ENCODE results near the gene TACC3.

DNA sequence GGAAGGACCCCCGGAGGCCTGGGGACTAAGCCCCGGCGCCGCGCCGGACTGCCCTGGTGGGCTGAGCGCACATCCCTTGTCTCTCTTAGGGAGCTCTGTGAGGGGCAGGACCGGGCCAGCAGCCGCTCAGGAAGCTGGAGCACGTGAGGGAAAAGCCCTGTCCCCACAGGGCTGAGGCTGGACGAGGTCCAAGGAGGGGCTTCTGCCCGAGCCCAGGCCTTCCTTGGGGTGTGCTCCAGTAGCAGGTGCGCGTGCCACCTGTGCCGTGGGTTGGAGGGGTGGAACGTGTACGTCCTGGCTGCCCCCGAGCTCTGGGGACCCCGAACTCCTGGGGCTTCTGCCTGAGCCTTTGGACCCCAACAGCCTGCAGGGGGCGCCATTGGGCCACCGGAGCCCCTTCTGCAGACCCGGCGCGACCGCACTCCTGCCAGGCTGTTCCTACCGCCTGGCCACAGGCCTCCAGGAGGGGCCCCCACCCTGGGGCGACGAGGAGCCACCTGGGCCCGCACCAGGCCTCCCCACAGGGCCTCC lies 27.2 kb downstream of the TACC3 start:
- TF ChIP-seq, protein P1, sequence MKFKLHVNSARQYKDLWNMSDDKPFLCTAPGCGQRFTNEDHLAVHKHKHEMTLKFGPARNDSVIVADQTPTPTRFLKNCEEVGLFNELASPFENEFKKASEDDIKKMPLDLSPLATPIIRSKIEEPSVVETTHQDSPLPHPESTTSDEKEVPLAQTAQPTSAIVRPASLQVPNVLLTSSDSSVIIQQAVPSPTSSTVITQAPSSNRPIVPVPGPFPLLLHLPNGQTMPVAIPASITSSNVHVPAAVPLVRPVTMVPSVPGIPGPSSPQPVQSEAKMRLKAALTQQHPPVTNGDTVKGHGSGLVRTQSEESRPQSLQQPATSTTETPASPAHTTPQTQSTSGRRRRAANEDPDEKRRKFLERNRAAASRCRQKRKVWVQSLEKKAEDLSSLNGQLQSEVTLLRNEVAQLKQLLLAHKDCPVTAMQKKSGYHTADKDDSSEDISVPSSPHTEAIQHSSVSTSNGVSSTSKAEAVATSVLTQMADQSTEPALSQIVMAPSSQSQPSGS (CRISPR knock-in tag; IDR thresholded peaks at IDR 0.05; ENCODE audit: borderline replicate concordance, low read depth), result no peak
- TF ChIP-seq, protein P2, sequence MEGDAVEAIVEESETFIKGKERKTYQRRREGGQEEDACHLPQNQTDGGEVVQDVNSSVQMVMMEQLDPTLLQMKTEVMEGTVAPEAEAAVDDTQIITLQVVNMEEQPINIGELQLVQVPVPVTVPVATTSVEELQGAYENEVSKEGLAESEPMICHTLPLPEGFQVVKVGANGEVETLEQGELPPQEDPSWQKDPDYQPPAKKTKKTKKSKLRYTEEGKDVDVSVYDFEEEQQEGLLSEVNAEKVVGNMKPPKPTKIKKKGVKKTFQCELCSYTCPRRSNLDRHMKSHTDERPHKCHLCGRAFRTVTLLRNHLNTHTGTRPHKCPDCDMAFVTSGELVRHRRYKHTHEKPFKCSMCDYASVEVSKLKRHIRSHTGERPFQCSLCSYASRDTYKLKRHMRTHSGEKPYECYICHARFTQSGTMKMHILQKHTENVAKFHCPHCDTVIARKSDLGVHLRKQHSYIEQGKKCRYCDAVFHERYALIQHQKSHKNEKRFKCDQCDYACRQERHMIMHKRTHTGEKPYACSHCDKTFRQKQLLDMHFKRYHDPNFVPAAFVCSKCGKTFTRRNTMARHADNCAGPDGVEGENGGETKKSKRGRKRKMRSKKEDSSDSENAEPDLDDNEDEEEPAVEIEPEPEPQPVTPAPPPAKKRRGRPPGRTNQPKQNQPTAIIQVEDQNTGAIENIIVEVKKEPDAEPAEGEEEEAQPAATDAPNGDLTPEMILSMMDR (IDR thresholded peaks at IDR 0.05), result peak; percentile 93
- TF ChIP-seq MXD4 (CRISPR knock-in tag; IDR thresholded peaks at IDR 0.05; ENCODE audit: borderline replicate concordance), result no peak

Data from WTC11 (cell line).